Urinary bladder (tissue), 4 donors: ENCODE results near the gene CHD5. TPM values are rescaled to one million over a fixed set of nuclear protein-coding genes. Genes with fewer than 3 reads are reported as not detected.
"Not testable (repeated sequence)": the region's sequence is repeated elsewhere in the genome, so short reads cannot be mapped to it uniquely, and the experiment has no call there.

Experiments
- DNase-seq: peaks from one replicate; pipeline ENCODE4 v3.0.0-alpha.2; 2015; ENCODE audit errors: extremely low spot score
- H3K27ac ChIP-seq: one replicate; pipeline ENCODE4 v1.5.1; 2013; ENCODE audit warnings: low read depth, mild to moderate bottlenecking, moderate library complexity
- H3K36me3 ChIP-seq: one replicate; pipeline ENCODE4 v1.6.1; 2013; ENCODE audit warnings: mild to moderate bottlenecking, moderate library complexity; ENCODE audit not compliant: insufficient read depth
- H3K4me1 ChIP-seq: one replicate; pipeline ENCODE4 v1.6.1; 2013; ENCODE audit warnings: mild to moderate bottlenecking, moderate library complexity; ENCODE audit not compliant: insufficient read depth
- H3K4me3 ChIP-seq: one replicate; pipeline ENCODE4 v1.5.1; 2013; ENCODE audit warnings: low read depth, low read length
- WGBS: extraction: QIAGEN DNeasy Blood & Tissue Kit; methylation state at CpG from one replicate; pipeline ENCODE4 v1.1.7; 2013; 5-methylcytosine and 5-hydroxymethylcytosine counted together
- polyA plus RNA-seq: library from polyadenylated mRNA; stranded (reverse); fragments of 200-250 nt; gene quantifications from one replicate; pipeline ENCODE4 v1.2.3, GENCODE V29; 2013
- total RNA-seq: library from RNA; depleted of rRNA; stranded (reverse); fragments of >200 nt; gene quantifications from one replicate; pipeline ENCODE4 v1.2.3, GENCODE V29; 2014
- donor health status: healthy with polysubstance abuse.
- donor health status: healthy.

Gene CHD5
- total and polyA plus RNA-seq, 2 donors = 0.53 to 1.6 TPM

DNA sequence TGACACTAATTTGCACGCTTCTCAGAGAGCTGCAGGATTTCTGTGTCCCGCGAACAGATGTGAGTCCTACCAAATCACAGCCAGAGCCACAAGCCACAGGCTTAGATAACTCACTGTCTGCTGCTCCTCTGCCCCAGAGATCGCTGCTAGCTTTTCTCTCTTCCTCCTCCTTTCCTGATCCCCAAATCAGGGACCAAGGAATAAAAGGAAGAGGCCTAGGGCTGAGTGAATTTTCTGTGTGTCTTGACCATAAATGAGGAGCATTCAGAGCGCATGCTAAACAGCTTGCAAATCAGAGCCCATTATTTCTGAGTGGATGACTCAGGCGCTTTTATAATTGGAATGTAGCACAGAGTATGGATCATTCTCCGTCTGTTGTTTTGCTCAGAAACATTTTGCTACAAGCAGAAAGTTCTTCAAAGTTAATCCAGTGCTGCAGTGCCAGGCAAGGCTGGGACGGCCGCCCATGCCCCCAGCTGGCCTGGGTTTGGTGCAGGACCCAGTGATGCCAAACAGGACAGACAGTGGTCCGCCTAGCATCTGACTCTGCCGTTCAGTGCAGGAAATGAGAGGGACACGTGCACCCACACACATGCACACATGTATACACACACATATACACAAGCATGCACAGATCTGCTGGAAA lies 96.2 kb downstream of the CHD5 start:
- 55% methylated on average over 12 of the region's 12 CpGs for WGBS
- no peak overlapping the region for H3K4me3 ChIP-seq
- H3K4me1 ChIP-seq = no peaks in the 10 kb centered on the region
- DNase-seq = no peak
- H3K36me3 ChIP-seq = no peaks in the 10 kb centered on the region
- no peak overlapping the region for H3K27ac ChIP-seq

DNA sequence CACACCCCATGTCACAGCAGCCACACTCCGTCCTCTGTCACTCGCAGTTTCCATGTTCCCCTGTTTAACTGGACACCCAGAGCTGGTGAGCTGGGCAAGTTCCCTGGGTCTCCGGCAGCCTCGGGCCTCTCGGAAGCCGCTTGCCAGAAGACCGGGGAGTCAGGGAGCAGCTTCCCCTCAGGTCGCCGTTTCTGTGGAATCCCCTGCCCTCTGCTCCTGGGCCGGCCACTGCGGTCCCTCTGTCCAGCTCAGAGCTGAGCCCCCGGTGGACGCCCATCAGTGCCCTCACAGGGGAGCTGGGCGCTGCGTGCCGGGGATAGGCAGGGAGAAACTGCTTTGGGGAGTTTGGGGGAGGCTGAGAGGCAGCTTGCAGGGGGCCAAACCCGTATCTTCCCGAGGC lies 96.7 kb downstream of the CHD5 start:
- H3K27ac ChIP-seq = no peak overlapping the region
- WGBS = 69% methylated on average over 18 of the region's 18 CpGs
- H3K4me1 ChIP-seq = no peaks in the 10 kb centered on the region

DNA sequence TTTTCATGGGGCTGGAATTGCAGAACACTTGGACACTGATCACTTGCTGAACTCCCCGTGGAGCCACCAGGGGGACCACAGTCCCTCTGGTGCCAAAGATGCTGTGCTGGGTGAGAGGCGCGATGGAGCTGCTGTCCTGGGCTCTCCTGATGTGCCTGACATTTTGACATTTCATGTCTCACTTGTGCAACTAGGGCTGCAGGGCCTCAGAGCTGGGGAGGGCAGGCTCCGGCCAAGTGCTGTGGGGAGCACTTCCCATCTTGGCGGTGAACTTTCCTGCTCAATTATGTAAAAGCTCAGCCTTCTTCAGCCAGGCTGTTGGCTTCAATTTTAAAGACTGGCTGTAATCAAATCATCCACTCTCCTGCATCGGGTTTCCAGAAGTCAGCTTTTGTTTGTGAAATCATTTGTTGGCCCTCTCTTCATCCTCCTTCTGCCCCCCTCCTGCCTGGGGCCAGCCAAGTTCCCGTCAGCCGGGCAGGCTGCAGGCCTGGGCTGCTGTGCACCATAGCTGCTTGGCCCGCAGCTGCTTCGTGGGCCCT lies 97.6 kb downstream of the CHD5 start:
- no peaks in the 10 kb centered on the region for H3K36me3 ChIP-seq
- no peak overlapping the region for H3K4me3 ChIP-seq
- H3K4me1 ChIP-seq = no peaks in the 10 kb centered on the region
- DNase-seq = no peak
- 50% methylated on average over 10 of the region's 10 CpGs for WGBS
- no peak overlapping the region for H3K27ac ChIP-seq

More for the DNA sequence above, 96.7 kb downstream of the CHD5 start:
- no peak for DNase-seq
- Histone ChIP-seq H3K4me3 (no peak overlapping the region), H3K36me3 (no peaks in the 10 kb centered on the region)

DNA sequence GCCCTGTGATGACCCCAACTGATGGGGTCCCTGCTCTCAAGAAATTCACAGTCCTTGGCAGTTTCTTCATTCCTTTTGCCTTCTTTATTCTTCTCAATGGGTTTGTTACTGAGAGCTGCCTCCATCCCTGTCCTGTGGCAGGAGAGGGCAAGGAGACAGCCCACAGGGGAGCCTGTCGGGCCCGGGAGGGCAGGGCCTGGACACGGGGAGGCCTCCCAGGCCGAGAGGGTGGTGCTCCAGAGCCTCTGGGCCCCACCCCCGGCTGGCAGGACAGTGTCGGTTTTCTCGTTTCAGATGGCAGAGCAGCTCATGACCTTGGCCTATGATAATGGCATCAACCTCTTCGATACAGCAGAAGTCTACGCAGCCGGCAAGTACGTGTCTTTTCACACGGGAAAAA lies 98.2 kb downstream of the CHD5 start:
- Histone ChIP-seq H3K4me3 (no peak overlapping the region), H3K36me3 (no peaks in the 10 kb centered on the region), H3K4me1 (no peaks in the 10 kb centered on the region), H3K27ac (no peak overlapping the region)
- no peak for DNase-seq
- WGBS = 80% methylated on average over 12 of the region's 12 CpGs

DNA sequence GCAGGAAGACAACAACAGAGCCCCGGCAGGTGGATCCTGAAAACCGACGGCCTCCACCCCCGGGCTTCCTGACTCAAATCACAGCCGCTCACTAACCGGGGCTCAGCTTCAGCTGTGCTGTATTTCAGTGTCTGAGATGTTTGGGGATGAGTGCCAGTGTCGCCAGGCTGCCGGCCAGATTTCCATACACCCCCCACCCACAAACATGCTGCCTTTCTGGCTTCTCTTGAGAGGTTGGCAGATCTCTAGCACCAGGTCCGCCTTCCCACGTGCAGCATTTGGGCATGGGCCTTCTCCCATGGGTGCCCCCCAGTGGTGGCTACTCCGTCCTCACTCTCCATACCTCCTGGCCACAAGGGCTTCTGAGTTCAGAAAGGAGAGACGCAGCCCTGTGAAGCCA lies 99.7 kb downstream of the CHD5 start:
- Histone ChIP-seq H3K4me3 (no peak overlapping the region), H3K27ac (no peak overlapping the region), H3K4me1 (no peaks in the 10 kb centered on the region), H3K36me3 (no peaks in the 10 kb centered on the region)
- DNase-seq = no peak
- 41% methylated on average over 12 of the region's 12 CpGs for WGBS

DNA sequence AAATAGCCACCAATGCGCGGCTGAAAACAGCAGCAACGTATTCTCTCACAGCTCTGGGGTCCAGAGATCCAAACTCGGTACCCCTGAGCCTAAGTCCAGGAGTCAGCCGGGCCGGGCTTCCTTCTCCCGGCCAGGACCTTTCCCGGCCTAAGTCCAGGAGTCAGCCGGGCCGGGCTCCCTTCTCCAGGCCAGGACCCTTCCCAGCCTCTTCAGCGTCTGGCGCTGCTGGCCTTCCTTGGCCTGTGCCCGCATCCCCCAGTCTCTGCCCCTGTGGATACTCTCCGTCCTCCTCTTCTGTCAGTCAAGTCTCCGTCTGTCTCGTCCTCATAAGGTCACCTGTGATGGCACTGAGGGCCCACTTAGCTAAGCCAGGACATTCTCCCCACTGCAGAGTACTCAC lies 102.2 kb downstream of the CHD5 start:
- H3K27ac ChIP-seq = no peak overlapping the region
- no peaks in the 10 kb centered on the region for H3K36me3 ChIP-seq
- WGBS = 95% methylated on average over 16 of the region's 16 CpGs
- no peaks in the 10 kb centered on the region for H3K4me1 ChIP-seq
- H3K4me3 ChIP-seq = no peak overlapping the region
- DNase-seq = no peak

DNA sequence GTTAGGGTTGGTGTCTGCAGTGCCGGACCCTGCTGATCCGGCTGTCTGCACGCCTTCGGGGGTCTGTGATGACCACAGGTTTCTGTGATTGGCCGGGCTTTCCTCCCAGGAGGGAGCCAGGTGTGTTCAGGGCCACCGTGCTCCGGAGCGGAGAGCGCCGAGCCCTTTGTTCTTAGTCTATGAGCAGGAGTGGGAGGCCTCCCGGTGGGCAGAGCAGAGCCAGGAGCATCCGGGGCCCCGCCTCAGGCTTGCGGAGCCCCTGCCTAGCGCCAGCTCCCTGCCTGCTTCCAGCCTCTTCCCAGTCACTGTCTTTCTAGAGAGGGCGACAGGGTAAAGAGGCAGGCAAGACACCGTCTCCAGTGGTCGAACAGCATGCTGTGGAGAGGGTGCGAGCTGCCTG lies 102.6 kb downstream of the CHD5 start:
- no peak for DNase-seq
- Histone ChIP-seq H3K36me3 (no peaks in the 10 kb centered on the region), H3K4me3 (no peak overlapping the region), H3K4me1 (no peaks in the 10 kb centered on the region), H3K27ac (no peak overlapping the region)
- 80% methylated on average over 19 of the region's 19 CpGs for WGBS

DNA sequence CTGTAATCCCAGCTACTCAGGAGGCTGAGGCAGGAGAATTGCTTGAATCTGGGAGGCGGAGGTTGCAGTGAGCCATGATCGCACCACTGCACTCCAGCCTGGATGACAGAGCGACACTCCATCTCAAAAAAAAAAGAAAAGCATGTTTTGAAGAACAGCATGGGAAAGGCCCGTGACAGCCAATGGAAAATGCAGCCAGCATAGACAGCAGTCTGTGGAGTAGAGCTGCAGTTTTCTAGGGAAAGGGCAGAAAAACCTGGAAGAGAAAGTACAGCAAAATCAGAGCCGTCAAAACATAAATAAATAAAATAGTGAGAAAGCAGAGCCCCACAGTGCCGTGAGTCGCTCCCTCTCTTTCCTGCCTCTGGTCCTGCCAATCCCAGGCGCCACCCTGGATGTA lies 103.1 kb downstream of the CHD5 start:
- H3K36me3 ChIP-seq, DNase-seq, H3K4me1 ChIP-seq, H3K4me3 ChIP-seq, H3K27ac ChIP-seq: not testable (repeated sequence)
- WGBS = 90% methylated on average over 8 of the region's 8 CpGs

DNA sequence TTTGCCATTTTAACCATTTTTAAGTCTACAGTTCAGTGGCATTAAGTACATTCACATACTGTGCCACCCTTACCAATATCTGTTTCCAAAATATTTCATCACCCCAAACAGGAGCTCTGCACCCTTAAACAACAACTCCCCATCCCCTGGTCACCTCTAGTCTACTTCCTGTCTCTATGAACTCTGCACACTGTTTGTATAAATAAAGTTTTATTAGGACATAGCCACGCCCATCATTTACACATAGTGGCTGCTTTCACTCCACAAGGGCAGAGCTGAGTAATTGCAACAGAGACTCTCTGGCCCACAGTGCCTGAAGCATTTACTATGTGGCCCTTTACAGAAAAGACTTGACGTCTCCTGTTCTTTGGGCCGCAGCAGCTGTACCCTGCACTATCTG lies 104.4 kb downstream of the CHD5 start:
- WGBS = 94% methylated on average over 3 of the region's 3 CpGs
- DNase-seq = no peak

DNA sequence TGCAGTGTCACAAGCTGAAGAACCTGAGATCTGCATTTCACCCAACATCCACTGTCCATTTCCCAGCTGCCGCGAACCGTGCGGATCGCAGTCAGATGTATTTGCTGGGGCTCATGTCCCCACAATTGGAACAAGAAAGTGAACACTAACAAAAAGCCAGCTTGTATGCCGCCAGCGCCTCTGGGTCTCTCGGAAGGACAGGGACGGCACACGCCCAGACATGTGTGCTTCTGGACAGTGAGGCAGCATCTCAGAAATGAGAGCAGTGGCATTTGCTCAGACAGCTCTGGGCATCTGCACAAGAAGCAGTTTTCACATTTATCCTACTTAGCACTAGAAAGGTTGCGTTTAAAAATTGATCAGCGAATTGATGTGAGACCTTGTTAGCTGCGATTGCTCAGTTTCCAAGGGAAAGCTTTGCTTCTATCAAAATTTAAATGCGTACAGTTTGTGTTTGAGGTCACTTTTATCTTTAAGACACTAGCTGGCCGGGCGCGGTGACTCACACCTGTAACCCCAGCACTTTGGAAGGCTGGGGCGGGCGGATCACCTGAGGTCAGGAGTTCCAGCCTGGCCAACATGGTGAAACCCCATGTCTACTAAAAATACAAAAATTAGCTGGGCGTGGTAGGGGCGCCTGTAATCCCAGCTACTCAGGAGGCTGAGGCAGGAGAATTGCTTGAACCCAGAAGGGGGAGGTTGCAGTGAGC lies 105.8 kb downstream of the CHD5 start:
- Histone ChIP-seq H3K27ac (no peak overlapping the region), H3K4me3 (no peak overlapping the region), H3K36me3 (no peaks in the 10 kb centered on the region), H3K4me1 (no peaks in the 10 kb centered on the region)
- 89% methylated on average over 21 of the region's 21 CpGs for WGBS
- no peak for DNase-seq

More for the DNA sequence above, 104.4 kb downstream of the CHD5 start:
- Histone ChIP-seq H3K27ac (no peak overlapping the region), H3K36me3 (no peaks in the 10 kb centered on the region), H3K4me1 (no peaks in the 10 kb centered on the region), H3K4me3 (no peak overlapping the region)

DNA sequence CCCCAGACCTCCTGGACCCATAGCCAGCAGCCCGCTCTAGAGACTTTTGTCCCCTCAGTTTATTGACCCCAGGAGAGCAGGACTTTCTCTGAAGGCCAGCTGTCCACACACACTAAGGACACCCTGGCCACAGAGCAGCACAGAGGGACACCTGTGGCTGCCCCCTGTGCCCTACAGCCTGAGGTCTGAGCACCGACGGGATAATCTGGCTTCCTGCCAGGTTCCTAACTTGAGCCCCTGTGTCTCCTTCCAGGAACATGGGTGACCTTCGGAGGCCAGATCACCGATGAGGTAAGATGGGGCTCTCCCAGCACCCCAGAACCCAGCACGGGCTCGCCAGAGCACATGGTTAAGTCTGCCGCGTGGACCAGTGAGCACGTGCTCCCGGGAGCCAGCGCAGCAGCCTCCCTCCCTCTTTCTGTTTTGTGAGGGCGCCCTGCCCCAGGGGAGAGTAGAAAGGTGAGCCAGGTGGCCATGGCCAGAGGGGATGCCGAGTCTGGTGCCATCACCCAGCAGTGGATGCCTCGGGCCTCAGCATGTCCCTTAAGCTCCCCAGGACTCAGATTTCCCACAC lies 106.6 kb downstream of the CHD5 start:
- WGBS = 90% methylated on average over 15 of the region's 15 CpGs
- Histone ChIP-seq H3K27ac (no peak overlapping the region), H3K4me1 (no peaks in the 10 kb centered on the region), H3K4me3 (no peak overlapping the region), H3K36me3 (no peaks in the 10 kb centered on the region)
- no peak for DNase-seq

DNA sequence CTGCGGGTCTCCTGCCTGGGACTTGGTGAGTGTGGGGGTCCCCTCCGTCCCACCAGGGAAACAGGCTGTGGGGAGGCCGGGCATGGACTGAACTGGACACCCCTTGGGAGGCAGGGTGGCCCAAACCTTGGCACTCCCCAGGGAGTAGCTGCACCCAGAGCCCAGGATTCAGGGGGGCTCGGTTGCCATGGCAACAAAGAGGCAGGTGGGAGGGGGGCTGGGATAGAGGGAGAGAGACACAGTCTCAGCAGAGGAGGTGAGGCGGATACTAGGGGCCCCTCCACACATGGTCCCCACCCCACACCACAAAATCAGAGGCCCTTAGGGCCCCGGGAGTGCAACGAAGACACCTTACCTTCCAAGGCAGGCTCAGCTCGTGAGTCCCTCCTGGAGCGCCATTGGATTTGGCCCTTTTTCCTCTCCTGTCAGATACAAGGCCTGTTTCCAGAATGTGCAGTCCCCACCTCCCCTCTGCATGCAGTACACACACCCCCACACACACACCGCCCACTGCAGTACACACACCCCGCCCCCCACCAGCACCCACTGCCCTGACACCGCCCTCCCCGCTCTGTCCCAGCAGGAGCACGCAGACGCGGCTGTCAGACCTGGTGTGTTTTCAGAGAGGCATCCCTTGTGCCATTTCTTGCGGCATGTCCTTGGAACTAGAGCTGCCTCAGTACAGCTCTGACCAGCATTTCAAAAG lies 107.2 kb downstream of the CHD5 start:
- WGBS = 84% methylated on average over 17 of the region's 17 CpGs
- Histone ChIP-seq H3K4me1 (no peaks in the 10 kb centered on the region), H3K27ac (no peak overlapping the region), H3K36me3 (no peaks in the 10 kb centered on the region), H3K4me3 (no peak overlapping the region)
- no peak for DNase-seq

DNA sequence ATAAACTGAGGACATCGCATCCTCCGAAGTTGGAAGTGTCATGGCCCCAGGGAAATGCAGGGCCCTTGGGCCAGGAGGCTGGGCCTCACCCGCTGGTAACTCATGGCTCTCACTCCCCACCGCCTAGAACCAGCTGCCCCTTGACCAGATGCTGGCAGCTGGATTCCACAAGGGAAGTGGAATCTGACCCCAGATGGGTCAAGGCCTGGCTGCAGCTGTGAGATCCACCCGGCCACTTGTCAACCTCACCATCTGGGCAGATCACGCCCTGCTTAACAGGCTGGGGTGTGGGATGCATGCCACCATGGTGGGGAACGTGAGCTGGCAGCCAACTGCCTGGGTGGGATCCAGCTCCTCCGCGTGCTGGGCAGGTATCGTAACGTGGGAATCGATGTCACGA lies 108.9 kb downstream of the CHD5 start:
- WGBS = 84% methylated on average over 13 of the region's 13 CpGs
- H3K4me3 ChIP-seq = no peak overlapping the region
- DNase-seq = no peak

More for the DNA sequence above, 108.9 kb downstream of the CHD5 start:
- Histone ChIP-seq H3K36me3 (no peaks in the 10 kb centered on the region), H3K27ac (no peak overlapping the region), H3K4me1 (no peaks in the 10 kb centered on the region)
